Muscle of arm (tissue), 12 donors: ENCODE results near the gene VAMP7. TPM values are rescaled to one million over a fixed set of nuclear protein-coding genes. Genes with fewer than 3 reads are reported as not detected.
"Not testable (repeated sequence)": the region's sequence is repeated elsewhere in the genome, so short reads cannot be mapped to it uniquely, and the experiment has no call there.

Source experiments
- DNase-seq: peaks from one replicate; pipeline ENCODE4 v3.0.0-alpha.2; 2013
- polyA plus RNA-seq, 12 donors: library from polyadenylated mRNA; unstranded; fragments of 120-200 nt; gene quantifications; one replicate each; pipeline ENCODE4 v1.2.1, GENCODE V29; 2013; ENCODE audit not compliant: insufficient read length in 12 of 12

Gene VAMP7
- polyA plus RNA-seq, 12 donors: 22.2 to 36.8 (median 29.7) TPM; not detected in 1

DNA sequence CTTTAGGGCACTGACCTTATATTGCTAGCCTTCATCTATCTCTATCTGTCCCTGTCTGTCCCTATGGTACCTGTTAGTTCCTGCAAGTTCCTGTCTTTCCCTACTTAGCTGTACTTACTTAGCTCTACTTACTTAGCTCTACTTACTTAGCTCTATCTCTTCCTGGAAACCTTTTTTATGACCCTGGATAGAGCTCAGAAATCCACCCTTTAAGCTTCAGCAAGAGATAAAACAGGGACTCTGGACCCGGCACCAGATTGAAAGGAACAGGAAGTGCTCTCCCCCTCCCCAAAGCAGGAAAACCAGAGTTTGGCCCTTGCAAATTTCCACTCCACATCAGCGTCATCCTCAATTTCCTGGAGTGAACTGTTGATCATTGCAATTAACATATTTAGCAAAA is 104.1 kb downstream of the VAMP7 start:
- DNase-seq: no peak

DNA sequence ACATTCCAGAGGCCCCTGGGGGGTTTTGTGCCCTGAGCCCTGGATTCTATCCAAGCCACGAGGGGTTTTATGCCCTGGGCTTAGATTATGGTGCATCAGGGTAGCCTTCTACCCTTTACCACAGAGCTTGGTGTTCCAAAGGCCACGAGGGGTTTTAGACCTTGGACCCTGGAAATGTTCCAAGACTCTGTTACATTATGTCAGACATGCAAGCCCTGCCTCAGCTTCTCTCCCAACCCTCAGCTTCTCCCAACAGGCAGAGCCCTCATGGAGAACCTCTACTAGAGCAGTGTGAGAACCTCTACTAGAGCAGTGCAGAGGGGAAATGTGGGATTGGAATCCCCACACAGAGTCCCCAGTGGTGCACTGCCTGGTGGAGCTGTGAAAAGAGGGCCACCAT is 105.8 kb downstream of the VAMP7 start:
- not testable (repeated sequence) for DNase-seq

DNA sequence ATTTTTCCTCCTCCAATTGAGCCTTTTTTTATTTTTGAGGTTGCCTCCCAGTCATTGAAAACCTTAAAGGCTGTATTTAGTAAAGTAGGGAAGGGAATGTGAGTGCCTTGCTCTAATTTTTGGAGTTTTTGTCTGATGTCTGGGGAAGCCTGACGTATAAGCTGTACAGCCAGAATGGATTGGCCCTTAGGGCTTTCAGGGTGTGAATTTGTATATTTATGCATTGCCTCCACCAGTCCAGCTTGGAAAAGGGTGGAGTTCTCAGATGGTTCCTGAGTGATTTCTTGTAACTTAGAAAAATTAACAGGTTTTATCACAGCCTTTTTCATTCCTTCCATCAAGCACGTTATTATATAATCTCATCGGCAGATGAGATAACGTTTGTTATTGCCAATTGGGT is 107.7 kb downstream of the VAMP7 start:
- DNase-seq: no peak

Other genes starting within 250 kb of the VAMP7 start
- under 1 TPM in 1 of 12 donors, not detected in 11; 0.11 TPM for gene IL9R, start 116.4 kb downstream of the VAMP7 start, polyA plus RNA-seq